Naive B cell (primary cell): ENCODE data around the gene CD79A. TPM values are rescaled to one million over a fixed set of nuclear protein-coding genes. Genes with fewer than 3 reads are reported as not detected.

Experiments
- ATAC-seq, 2 donors: fragments of 150-1000 bp; cut with Tn5 transposase; 2 replicates each; pipeline ENCODE4 v1.10.0; 2021; ENCODE audit warnings: low read depth in 2 of 2, mild to moderate bottlenecking in 2 of 2, moderate library complexity in 2 of 2
- DNase-seq: peaks from one replicate; pipeline ENCODE4 v3.0.0; 2022
- H3K27ac Mint-ChIP-seq, 6 donors: one replicate each; pipeline ENCODE4 v1.8.0; 2020 to 2022; ENCODE audit warnings: mild to moderate bottlenecking in 6 of 6, mixed read lengths in 6 of 6, moderate library complexity in 5 of 6, inconsistent platforms in 2 of 6
- H3K27me3 Mint-ChIP-seq, 3 donors: one replicate each; pipeline ENCODE4 v1.8.0; 2021 to 2022; ENCODE audit warnings: mixed read lengths in 3 of 3, mild to moderate bottlenecking in 1 of 3
- H3K36me3 Mint-ChIP-seq, 2 donors: one replicate each; pipeline ENCODE4 v1.8.0; 2020 to 2022; ENCODE audit warnings: mixed read lengths in 2 of 2, inconsistent platforms in 1 of 2, mild to moderate bottlenecking in 1 of 2
- H3K4me1 Mint-ChIP-seq, 3 donors: one replicate each; pipeline ENCODE4 v1.8.0; 2020 to 2022; ENCODE audit warnings: mixed read lengths in 3 of 3, inconsistent platforms in 1 of 3, mild to moderate bottlenecking in 1 of 3, moderate library complexity in 1 of 3
- H3K4me3 Mint-ChIP-seq, 8 donors: one replicate each; pipeline ENCODE4 v1.8.0; 2020 to 2022; ENCODE audit warnings: mild to moderate bottlenecking in 8 of 8, mixed read lengths in 8 of 8, moderate library complexity in 8 of 8, inconsistent platforms in 2 of 8
- H3K9me3 Mint-ChIP-seq, 7 donors: one replicate each; pipeline ENCODE4 v1.8.0; 2020 to 2022; ENCODE audit warnings: mixed read lengths in 7 of 7, mild to moderate bottlenecking in 5 of 7, inconsistent platforms in 2 of 7, moderate library complexity in 1 of 7
- polyA plus RNA-seq, 6 donors: library from polyadenylated mRNA; unstranded; fragments of 300-500 nt; fragmentation: Illumina TruSeq; gene quantifications; one replicate each; pipeline ENCODE4 v1.2.3, GENCODE V29; 2021; ENCODE audit warnings: low read depth in 6 of 6

The CD79A gene
- polyA plus RNA-seq, 6 donors from 2014 or later, result 3,426 to 4,601 (median 4,008) TPM

DNA sequence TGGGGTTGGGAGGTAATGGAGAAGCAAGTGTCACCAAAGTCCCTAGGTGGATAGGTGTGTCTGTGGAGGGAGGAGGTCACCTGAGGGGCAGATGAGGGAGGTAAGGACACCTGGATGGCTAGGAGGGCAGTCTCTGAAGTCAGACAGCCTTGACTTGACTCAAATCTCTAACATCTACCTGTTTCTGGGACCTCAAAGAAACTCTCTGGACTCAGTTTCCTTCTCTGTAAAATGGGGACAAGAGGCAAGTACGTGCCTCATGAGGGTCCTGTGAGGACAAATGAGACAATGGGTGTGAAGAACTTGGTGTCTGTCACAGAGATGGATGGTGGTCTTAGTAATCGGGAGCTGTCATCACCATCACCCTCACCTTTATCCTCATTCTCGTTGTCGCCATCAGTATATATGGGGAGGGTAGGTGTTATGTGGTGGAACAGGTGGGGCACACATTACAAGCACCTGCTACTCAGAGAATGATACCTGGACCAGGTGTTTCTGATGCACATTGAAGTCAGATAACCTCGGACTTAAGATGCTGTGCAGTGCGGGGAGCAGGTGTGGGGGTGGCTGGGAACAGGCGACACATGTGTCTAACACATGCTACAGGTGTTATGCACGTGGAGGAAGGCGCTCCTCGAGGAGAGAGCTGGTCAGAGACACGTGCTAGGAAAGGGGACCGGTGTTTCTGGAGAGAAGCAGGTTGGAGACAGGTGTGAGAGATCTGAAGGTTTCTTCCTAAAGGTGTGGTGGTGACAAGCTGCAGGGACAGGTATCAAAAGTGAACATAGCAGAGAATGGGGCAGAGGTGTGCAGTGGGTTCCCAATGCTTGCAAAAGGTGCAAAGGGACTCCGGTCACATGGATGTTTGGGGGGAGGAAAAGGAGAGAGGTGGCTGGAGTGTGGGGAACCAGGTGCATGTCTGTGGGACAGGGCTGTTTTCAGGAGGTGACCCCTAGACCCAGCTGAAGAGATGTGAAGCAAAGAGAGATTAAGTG lies 47.4 kb downstream of the CD79A start:
- Mint-ChIP-seq H3K4me3 (peak overlapping the region in 2 of 8 donors; percentile 31 to 84), H3K4me1 (peaks cover 29 to 35% (median 33%) of the 10 kb centered on the region in 3 donors), H3K27ac (no peak overlapping the region), H3K9me3 (no peaks in the 10 kb centered on the region), H3K36me3 (peaks cover 0 to 8% of the 10 kb centered on the region in 2 donors), H3K27me3 (peaks cover 15 to 28% (median 20%) of the 10 kb centered on the region in 3 donors)
- ATAC-seq (no peak), DNase-seq (no peak)

DNA sequence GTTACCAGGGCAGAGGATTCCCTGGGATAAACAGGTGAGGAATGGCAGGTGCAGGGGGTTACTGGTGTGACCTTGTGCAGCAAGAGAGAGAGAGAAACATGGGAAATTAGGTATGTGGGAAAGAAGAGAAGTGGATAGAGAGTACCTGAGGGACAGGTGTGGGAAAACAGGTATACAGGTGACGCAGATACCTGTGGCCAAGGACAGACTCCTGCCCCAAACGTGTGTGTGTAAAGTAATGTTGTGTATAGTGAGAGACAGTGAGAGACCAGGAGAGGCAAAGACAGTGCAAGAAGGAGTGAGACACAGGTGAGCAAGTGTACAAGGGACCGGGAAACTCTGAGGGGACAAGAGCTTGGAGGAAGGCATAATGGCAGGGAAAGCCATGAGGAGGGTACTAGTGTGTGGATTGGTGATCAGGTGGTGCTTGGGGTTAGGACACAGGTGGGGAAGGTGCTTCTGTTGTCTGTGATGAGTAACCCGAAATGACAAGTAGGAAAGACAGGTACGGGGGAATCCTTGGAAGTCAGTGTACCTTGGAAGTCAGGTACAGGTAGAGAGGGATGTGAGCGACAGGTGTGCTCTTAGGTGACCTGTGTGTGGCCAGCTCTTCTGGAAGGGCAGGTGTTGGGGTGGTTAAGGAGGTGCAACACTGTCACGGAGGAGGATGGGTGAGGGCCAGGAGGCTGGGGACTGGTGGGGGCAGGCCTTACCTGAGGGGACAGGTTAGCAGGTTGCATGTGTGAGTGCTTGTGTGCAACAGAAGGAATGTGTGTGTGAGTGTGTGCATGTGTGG lies 48.3 kb downstream of the CD79A start:
- ATAC-seq (no peak), DNase-seq (no peak)
- Mint-ChIP-seq H3K4me1 (peaks cover 39 to 45% (median 42%) of the 10 kb centered on the region in 3 donors), H3K27ac (no peak overlapping the region), H3K9me3 (no peaks in the 10 kb centered on the region), H3K27me3 (peaks cover 15 to 28% (median 20%) of the 10 kb centered on the region in 3 donors), H3K36me3 (peaks cover 0 to 8% of the 10 kb centered on the region in 2 donors), H3K4me3 (no peak overlapping the region)

DNA sequence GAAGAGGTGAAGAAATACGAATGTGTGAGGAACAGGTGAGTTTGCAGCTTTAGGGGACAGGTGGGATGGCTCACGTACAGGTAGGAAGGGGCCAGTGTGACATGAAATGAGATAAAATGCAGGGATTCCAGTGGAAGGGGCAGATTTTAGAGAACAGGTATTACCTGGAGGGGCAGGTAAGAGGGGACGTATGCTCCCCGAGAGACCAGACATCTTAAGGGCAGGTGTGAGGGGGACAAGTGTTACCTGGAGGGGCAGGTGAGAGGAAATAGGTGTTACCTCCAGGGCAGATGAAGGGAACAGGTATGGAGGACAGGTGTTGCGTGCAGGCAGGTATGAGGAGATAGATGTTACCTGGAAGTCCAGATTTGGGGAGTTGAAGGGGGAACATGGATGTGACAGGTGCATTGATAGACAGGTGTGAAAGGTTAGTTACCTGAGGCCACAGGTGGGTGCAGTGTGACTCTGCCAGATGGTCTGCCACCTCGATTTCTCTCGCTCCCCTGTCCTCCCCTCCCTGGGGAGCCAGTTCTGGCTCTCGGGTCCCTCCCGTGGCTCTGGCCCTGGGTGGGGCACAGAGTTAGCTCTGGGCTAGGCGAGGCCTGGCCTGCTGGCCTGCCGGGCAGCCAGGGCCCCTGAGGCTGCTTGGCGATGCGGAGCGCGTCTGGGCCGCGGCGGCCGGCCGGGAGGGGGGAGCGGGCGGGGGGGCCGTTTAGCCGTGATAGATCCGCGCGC lies 49.1 kb downstream of the CD79A start:
- no peak for DNase-seq
- H3K4me3 Mint-ChIP-seq, result no peak overlapping the region
- ATAC-seq, result no peak

DNA sequence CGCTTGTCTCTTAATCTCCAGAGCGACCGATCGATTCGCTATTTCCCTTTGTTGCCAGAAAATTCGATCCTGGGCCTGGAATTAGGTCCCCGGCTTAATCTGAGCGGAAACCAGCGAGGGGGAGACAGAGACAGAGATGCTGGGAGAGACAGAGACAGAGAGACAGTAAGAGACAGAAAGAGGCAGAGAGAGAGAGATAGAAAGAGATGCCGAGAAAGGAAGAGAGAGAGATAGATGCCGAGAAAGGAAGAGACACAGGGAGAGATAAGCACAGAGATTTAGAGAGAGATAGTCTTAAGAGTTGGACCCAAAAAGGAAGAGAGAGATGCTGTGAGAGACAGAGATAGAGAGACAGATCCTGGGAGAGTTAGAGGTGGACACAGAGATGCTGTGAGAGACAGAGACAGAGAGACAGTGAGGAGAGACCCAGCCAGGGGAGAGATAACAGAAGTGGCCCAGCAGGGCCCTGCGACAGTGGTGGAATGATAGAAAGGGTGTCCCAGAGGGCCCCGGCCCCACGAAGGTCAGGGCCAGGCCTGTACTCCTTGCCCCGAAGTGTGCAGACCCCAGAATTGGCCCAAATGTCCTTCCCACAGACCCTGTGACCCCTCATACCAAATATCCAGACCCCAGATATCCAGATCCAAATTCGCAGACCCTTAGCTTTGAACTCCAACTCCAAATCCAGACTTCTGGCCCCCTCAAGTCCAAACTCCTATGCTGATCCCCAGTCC lies 49.9 kb downstream of the CD79A start:
- no peak overlapping the region for H3K27ac Mint-ChIP-seq
- ATAC-seq (no peak), DNase-seq (no peak)
- H3K4me1 Mint-ChIP-seq, result peaks cover 41 to 45% (median 43%) of the 10 kb centered on the region in 3 donors
- H3K4me3 Mint-ChIP-seq, result no peak overlapping the region
- peaks cover 10 to 16% (median 12%) of the 10 kb centered on the region in 3 donors for H3K27me3 Mint-ChIP-seq
- peaks cover 0 to 8% of the 10 kb centered on the region in 2 donors for H3K36me3 Mint-ChIP-seq
- H3K9me3 Mint-ChIP-seq, result no peaks in the 10 kb centered on the region

More for the DNA sequence above, 49.1 kb downstream of the CD79A start:
- Mint-ChIP-seq H3K27me3 (peaks cover 14 to 24% (median 18%) of the 10 kb centered on the region in 3 donors), H3K36me3 (peaks cover 0 to 8% of the 10 kb centered on the region in 2 donors), H3K4me1 (peaks cover 42 to 47% (median 46%) of the 10 kb centered on the region in 3 donors), H3K27ac (no peak overlapping the region), H3K9me3 (no peaks in the 10 kb centered on the region)

DNA sequence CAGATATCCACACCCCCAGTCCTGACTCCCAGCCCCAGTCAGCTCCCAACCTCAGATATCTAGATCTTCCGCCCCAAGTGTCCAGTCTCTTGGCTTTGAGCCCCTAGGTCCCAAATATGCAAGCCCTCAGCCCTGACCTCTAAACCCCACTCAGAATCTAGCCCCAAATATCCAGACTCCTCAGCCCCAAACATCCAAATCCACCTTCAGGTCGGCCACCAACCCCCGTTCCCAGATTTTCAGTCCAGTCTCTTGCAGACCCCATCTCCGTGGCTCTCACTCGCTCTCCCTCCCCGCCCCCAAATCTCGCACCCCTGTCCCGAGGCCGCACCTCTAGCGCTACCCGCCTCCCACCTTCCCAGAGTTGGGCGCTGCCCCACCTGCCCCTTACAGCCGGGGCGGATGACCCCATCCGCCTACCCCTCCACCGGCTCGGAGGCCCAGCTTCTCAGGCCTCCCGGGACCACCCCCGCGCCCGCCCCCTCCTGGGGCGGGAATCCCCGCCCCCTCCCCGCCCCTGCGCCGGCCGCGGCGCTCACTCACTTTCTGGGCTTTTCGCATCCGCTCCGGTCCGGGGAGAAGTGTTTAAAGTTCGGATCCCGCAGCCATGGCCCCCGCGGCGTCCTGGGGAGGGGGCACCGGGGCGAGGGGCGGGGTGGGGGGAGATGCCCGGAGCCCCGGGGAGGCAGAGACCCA lies 50.6 kb downstream of the CD79A start:
- H3K27me3 Mint-ChIP-seq, result peaks cover 7 to 10% (median 10%) of the 10 kb centered on the region in 3 donors
- peak overlapping the region in 2 of 6 donors; percentile 68 to 94 for H3K27ac Mint-ChIP-seq
- H3K36me3 Mint-ChIP-seq, result peaks cover 0 to 8% of the 10 kb centered on the region in 2 donors
- ATAC-seq (peak; percentile 25 to 26), DNase-seq (no peak)
- peaks cover 38 to 42% (median 39%) of the 10 kb centered on the region in 3 donors for H3K4me1 Mint-ChIP-seq
- H3K4me3 Mint-ChIP-seq, result peak overlapping the region in 5 of 8 donors; percentile 84 to 91 (median 91)
- H3K9me3 Mint-ChIP-seq, result no peaks in the 10 kb centered on the region

DNA sequence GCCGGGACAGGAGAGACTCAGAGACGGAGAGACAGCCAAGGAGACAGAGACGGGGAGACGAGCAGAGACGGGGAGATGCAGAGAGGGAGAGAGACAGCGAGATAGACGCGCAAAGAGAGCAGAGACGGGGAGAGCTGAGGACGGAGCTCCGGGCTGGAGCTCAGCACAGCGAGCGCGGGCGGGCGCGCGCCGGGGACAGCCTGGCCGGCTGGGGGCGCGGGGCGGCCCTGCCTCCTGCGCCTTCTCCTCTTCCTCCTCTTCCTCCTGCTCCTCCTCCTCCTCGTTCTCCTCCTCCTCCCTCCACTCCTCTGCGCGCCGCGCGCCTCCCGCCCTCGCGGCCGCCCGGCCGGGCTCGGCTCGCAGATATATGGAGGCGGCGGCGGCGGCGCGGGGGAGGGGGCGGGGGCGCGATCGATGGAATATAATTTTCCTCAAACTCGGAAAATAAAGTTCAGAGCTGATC lies 51.2 kb downstream of the CD79A start, which contains the start of gene ERFL:
TSS of gene ERFL (minus strand) at position 229 of the 463 bp plus-strand sequence. CDS start 15,530 bp downstream, outside the sequence.
- Mint-ChIP-seq H3K27me3 (peaks cover 3 to 7% (median 5%) of the 10 kb centered on the region in 3 donors), H3K4me1 (peaks cover 34 to 43% (median 36%) of the 10 kb centered on the region in 3 donors), H3K4me3 (peak within 1 kb of the TSS in 6 of 8 donors; percentile 85 to 93 (median 92)), H3K27ac (peak within 1 kb of the TSS; percentile 85 to 97 (median 93)), H3K9me3 (no peaks in the 10 kb centered on the region), H3K36me3 (peaks cover 0 to 4% of the 10 kb centered on the region in 2 donors)
- DNase-seq, result no peak
- peak; percentile 36 to 38 for ATAC-seq

DNA sequence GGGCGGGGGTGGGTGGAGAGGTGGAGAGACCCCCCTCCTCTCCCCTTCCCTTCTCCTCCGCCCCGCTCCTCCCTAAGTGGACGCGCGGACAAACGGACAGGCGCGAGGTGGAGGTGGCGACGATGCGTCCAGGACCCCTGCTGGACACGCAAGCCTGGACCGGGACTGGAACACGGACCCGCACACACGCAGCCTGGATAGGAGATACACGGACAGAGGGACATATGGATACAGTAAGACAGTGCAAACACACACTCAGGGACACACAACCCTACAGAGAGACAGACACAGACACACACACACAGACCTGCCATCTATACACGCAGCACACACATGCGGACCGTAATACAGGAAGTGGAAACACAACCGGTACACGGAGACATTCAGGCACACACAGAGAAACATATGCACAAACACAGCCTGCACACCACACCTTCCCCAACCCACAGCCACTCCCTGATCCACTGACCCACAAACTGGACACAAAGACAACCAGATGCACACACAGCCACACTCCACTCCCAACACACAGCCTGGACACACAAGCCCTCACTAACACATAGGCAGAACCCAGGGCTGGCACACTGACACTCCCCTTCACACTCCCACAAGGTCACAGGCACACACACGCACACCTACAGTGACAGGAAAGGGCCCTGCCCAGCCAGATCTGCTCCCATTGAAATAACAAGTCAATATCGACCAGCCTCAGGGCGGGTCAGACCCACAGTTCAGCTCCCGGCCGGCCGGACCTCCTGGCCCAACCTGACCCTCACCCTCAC lies 51.9 kb downstream of the CD79A start:
- ATAC-seq (peak; percentile 65 to 66), DNase-seq (peak; percentile 46)

DNA sequence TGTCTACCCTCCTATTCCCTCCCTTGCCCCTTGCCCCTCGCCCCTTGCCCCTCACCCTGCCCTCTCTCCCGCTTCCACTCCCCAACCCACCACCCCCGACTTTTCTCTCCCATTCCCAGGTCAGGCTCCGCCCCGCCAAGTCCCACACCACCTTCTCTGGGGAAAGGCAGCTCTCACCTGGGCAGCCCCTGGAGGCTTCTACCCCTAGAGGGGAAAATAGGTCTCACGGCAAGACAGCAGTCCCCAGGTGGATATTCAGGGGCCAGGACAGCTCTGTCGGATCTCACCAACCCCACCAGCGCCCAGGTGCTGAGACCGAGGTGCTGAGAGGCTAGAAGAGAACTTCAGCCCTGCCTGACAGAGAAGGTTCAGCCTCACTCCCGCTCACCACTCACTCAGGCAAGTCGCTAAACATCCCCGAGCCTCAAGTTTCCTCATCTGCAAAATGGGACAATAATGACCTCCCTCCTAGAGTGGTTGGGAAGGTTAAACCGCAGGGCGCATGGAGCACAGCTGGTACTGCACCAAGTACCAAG lies 52.5 kb downstream of the CD79A start:
- ATAC-seq (peak in 1 of 2 donors; percentile 10), DNase-seq (no peak)
- Mint-ChIP-seq H3K4me1 (peaks cover 44 to 51% (median 46%) of the 10 kb centered on the region in 3 donors), H3K27ac (peak overlapping the region in 3 of 6 donors; percentile 32 to 92 (median 85)), H3K9me3 (no peaks in the 10 kb centered on the region), H3K4me3 (peak overlapping the region in 6 of 8 donors; percentile 81 to 93 (median 88)), H3K27me3 (peaks cover 0 to 4% (median 0%) of the 10 kb centered on the region in 3 donors), H3K36me3 (no peaks in the 10 kb centered on the region)

More for the DNA sequence above, 51.9 kb downstream of the CD79A start:
- Mint-ChIP-seq H3K27me3 (peaks cover 0 to 4% (median 0%) of the 10 kb centered on the region in 3 donors), H3K4me1 (peaks cover 37 to 46% (median 39%) of the 10 kb centered on the region in 3 donors), H3K36me3 (no peaks in the 10 kb centered on the region), H3K27ac (peak overlapping the region; percentile 51 to 97 (median 89)), H3K4me3 (peak overlapping the region in 6 of 8 donors; percentile 85 to 93 (median 92)), H3K9me3 (no peaks in the 10 kb centered on the region)

DNA sequence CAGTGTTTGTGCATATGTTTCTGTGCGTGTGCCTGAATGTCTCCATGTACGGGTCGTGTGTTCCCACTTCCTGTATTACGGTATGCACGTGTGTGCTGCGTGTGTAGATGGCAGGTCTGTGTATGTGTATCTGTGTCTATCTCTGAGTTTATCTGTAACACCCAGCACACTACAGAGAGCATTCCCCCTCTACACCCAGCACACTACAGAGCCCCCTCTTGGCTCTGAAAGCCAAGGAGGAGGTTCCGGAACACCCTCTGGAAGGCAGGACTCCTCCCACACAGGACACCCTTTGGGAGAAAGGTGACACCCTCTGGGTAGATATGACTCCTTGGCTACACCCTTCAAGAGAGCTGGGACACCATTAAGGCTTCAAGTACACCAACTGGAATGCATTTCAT lies 53.2 kb downstream of the CD79A start:
- Mint-ChIP-seq H3K9me3 (no peaks in the 10 kb centered on the region), H3K4me1 (peaks cover 51 to 58% (median 53%) of the 10 kb centered on the region in 3 donors), H3K36me3 (no peaks in the 10 kb centered on the region), H3K4me3 (peak overlapping the region in 5 of 8 donors; percentile 67 to 92 (median 80)), H3K27me3 (peaks cover 4 to 6% (median 5%) of the 10 kb centered on the region in 3 donors), H3K27ac (peak overlapping the region in 2 of 6 donors; percentile 28 to 85)
- DNase-seq (no peak), ATAC-seq (peak in 1 of 2 donors; percentile 5)
